NT2/D1 (cell line): Measurements from ENCODE around the gene TLR4.

ENCODE experiments used
- DNase-seq: peaks from one replicate; pipeline ENCODE4 v3.0.0-alpha.2; 2011; ENCODE audit warnings: low read depth, low spot score
- H3K27me3 ChIP-seq: 2 replicates; pipeline ENCODE4 v1.6.0; 2011; ENCODE audit warnings: mild to moderate bottlenecking; ENCODE audit not compliant: insufficient read length, insufficient read depth
- H3K36me3 ChIP-seq: 2 replicates; pipeline ENCODE4 v1.6.1; 2011; ENCODE audit warnings: mild to moderate bottlenecking, low read length, mixed read lengths; ENCODE audit not compliant: insufficient read depth, insufficient read length
- H3K4me1 ChIP-seq: 2 replicates; pipeline ENCODE4 v1.5.1; 2011; ENCODE audit not compliant: insufficient read depth, insufficient read length
- H3K4me3 ChIP-seq: 2 replicates; pipeline ENCODE4 v1.5.1; 2011; ENCODE audit warnings: low read depth; ENCODE audit not compliant: insufficient read length
- H3K9ac ChIP-seq: 2 replicates; pipeline ENCODE4 v1.6.0; 2011; ENCODE audit warnings: low read depth; ENCODE audit not compliant: insufficient read length
- H3K9me3 ChIP-seq: 2 replicates; pipeline ENCODE4 v1.5.1; 2011; ENCODE audit warnings: mild to moderate bottlenecking, low read length; ENCODE audit not compliant: insufficient read depth
- SUZ12 ChIP-seq: IDR thresholded peaks from 2 replicates; pipeline ENCODE4 v1.6.1; 2011; ENCODE audit not compliant: insufficient read length, insufficient read depth; ENCODE audit errors: extremely low read depth
- YY1 ChIP-seq: IDR thresholded peaks from 2 replicates; pipeline ENCODE4 v1.6.1; 2011; ENCODE audit not compliant: insufficient read length, insufficient read depth
- ZNF274 ChIP-seq: IDR thresholded peaks from 2 replicates; pipeline ENCODE4 v1.6.1; 2011; ENCODE audit warnings: mild to moderate bottlenecking, low read depth, low read length

Gene TLR4

DNA sequence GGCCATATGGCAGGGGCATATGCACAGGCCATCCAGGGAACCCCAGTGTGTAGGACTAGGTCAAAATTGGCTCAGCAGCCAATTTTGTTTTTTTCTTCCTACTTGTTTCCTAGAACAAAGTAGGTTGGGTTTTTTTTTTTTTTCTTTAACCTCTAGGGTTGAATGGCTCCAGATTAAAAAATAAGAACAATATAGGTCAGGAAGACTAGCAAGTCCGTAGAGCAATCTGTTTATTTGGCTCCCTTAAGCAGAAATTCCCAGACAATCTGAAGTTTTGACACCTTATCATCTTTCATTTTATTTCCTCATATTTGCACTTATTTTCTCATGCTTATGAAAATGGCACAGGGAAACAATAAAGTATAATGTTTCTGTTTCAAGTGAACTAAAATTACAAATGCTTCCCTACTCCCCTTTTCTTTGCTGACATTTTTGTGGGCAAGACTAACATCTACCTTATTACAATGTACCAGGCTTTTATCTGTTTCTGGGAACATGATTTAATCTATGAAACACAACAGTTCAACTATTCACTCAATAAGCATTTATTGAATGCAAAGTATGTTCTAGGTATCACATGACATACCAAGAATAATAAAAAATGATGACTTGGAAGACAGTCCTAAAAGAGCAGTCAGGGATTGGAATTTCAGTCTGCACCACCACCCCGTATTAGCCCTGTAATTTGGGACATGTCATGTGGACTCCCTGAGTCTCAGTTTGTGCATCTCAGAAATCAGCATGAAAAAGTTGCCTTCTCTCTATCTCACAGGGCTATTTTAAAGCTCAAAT, 30.5 kb downstream of the TLR4 start:
- Histone ChIP-seq H3K27me3 (no peaks in the 10 kb centered on the region), H3K36me3 (no peaks in the 10 kb centered on the region), H3K9me3 (no peaks in the 10 kb centered on the region), H3K9ac (no peak overlapping the region), H3K4me3 (no peak overlapping the region), H3K4me1 (no peaks in the 10 kb centered on the region)
- TF ChIP-seq YY1 = no peak
- no peak for TF ChIP-seq SUZ12
- TF ChIP-seq ZNF274 = no peak
- no peak for DNase-seq

DNA sequence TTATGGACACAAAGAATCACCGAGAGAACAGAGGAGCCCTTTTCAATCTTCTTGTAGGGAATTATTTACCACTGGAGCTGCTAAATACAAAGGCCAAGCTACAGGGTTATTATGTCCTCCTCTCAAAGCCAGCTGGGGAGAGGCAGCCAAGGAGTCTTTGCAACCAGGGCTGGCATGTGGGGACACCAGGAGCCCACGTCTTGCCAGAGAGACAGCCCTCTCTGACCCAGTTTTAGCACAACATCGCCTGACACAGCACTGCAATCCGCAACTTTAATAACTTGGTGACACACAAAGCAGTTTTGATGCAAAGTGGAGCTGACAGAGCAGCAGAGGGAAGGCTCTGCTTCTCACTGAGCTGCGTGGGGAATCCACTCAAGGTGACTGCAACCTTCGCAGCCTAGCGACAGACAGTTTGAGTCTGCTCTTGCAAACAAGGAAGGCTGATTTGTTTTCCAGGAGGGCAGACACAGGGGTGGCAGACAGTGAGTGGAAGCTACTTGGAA, 33.6 kb downstream of the TLR4 start:
- no peak for DNase-seq
- no peaks in the 10 kb centered on the region for H3K9me3 ChIP-seq
- TF ChIP-seq ZNF274 (no peak), SUZ12 (no peak), YY1 (no peak)
- H3K36me3 ChIP-seq = no peaks in the 10 kb centered on the region
- no peak overlapping the region for H3K4me3 ChIP-seq
- H3K4me1 ChIP-seq = no peaks in the 10 kb centered on the region
- H3K9ac ChIP-seq = no peak overlapping the region
- peaks cover 4% of the 10 kb centered on the region for H3K27me3 ChIP-seq

DNA sequence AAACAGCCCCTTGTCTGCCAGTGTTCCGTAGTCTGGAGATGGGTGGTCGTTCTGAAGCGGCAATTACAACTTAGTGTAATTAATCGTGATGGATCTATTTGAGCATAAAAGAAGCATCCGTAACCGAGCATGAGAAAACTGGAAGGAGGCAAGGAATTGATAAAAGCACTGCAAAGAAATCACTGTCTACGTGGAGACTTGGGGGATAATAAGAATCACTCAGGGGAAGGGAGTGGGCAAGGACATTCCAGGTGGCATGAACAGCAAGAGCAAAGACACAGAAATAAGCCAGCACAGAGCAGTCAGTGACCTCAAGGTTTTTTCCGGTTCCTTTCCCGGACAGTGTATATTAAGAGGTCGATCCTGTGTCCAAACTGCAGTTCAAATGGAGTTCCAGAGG, 35.0 kb downstream of the TLR4 start:
- DNase-seq = no peak
- Histone ChIP-seq H3K9ac (no peak overlapping the region), H3K36me3 (no peaks in the 10 kb centered on the region), H3K27me3 (peaks cover 19% of the 10 kb centered on the region), H3K4me3 (no peak overlapping the region), H3K9me3 (no peaks in the 10 kb centered on the region), H3K4me1 (no peaks in the 10 kb centered on the region)
- TF ChIP-seq SUZ12 (no peak), YY1 (no peak), ZNF274 (no peak)

DNA sequence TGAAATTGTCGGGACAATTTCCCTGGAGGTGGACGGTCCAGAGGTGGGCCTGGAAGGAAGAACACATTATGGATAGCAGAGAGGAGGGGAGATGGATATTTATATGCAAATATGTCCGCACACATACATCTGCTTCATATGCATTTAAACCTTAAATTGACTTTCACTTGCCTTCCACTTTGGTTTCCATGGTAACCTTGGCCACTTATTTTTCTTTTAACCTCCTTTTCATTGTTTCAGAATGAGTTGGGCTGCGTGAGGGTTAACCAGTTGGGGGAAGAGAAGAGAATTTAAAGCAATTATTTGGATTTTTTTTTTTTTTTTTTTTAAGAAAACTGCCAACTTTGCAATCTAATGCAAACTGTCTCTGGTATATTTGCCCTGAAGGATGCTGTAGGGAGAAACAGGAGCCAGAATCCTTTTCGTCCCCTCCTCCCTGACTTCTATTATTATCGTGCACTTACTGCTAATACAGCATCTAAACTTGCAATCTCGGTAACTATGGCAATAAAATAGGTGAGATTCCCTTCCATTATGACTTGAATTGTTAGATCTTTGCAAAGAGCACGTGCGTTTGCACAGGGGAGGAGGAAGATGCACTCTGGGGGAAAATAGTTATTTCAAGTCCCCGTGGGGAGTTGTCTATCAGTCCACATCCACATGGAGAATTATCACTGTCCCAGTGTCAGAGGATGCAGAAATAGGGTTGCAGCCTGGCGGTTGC, 35.6 kb downstream of the TLR4 start:
- Histone ChIP-seq H3K36me3 (no peaks in the 10 kb centered on the region), H3K27me3 (peaks cover 25% of the 10 kb centered on the region), H3K4me1 (no peaks in the 10 kb centered on the region), H3K9ac (no peak overlapping the region), H3K4me3 (no peak overlapping the region), H3K9me3 (no peaks in the 10 kb centered on the region)
- no peak for DNase-seq
- TF ChIP-seq ZNF274 (no peak), SUZ12 (no peak), YY1 (no peak)

DNA sequence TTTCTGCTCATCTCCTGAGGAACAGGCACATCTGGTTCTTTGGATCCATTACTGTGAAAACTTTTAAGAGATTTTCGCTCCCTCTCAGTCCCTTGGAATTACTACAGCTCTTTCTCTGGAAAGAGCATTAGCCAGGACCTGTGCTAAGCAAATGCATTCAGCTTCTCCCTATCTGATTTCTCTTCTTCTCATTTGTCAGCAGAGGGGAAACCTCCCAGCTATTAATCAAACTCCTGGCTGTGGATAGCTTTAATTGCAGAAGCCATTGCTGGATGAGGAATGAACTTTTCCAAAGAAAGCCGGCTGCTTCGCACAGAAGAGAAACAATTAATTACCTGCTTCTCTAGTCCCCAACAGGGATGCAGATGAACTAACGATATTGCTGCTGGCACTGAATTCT, 37.9 kb downstream of the TLR4 start:
- no peak overlapping the region for H3K4me3 ChIP-seq
- H3K36me3 ChIP-seq = no peaks in the 10 kb centered on the region
- no peaks in the 10 kb centered on the region for H3K4me1 ChIP-seq
- no peaks in the 10 kb centered on the region for H3K9me3 ChIP-seq
- H3K27me3 ChIP-seq = peaks cover 48% of the 10 kb centered on the region
- TF ChIP-seq ZNF274 (no peak), YY1 (no peak), SUZ12 (no peak)
- H3K9ac ChIP-seq = no peak overlapping the region
- no peak for DNase-seq

DNA sequence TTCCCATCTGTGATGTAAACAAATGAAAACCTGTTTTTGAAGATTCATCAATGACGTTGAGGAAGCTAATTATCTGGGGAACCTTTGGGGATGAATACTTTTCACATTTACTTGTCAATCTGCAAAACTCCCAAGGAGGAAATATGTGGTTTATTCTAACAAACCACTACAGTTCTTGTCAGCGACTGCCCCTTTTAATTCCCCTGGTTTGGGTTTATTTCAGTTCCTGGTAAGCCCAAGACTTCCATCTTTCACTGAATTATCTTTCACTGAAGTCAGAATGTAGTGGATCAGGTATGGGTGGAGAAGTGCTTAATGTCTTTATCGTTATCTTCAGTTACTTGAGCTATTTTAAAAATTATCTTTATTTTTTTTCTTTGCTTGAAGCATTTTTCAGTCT, 40.2 kb downstream of the TLR4 start:
- TF ChIP-seq YY1 (no peak), ZNF274 (no peak), SUZ12 (no peak)
- Histone ChIP-seq H3K27me3 (peaks cover 49% of the 10 kb centered on the region), H3K4me3 (no peak overlapping the region), H3K9ac (no peak overlapping the region), H3K4me1 (no peaks in the 10 kb centered on the region), H3K36me3 (no peaks in the 10 kb centered on the region), H3K9me3 (no peaks in the 10 kb centered on the region)
- DNase-seq = no peak

DNA sequence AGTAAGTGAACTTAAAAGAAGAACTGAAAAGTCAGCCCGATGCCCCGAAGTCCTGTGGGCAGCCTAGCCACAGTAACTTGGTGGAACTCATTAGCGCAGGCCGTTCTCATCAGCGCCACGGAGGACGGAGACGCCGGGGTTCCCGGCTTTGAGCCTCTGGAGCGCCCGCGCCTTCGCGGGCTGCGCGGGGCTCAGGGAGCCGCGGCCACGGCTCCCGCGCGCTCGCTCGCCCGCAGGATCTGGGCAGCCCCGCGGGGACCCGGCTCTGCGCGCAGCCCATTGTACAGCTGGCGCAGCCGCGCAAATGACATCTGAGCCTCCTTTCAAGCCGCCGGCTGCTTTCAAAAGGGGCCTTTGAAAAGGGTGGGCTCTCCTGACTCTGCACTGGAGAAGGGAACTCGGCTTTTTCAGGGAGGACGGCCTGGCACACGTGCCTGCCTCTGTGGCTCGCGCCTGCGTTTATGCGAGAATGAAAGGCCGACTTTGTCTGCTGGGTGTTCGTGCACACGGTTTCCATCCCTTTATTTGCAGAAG, 40.7 kb downstream of the TLR4 start:
- DNase-seq = no peak
- Histone ChIP-seq H3K9me3 (no peaks in the 10 kb centered on the region), H3K36me3 (no peaks in the 10 kb centered on the region), H3K27me3 (peaks cover 49% of the 10 kb centered on the region), H3K4me3 (peak overlapping the region; percentile 25), H3K9ac (peak overlapping the region; percentile 27), H3K4me1 (no peaks in the 10 kb centered on the region)
- TF ChIP-seq ZNF274 (no peak), YY1 (no peak), SUZ12 (no peak)
